Endothelial cell of hepatic sinusoid (primary cell): Measurements from ENCODE around the gene COX6B2.
"Not testable (repeated sequence)": the region's sequence is repeated elsewhere in the genome, so short reads cannot be mapped to it uniquely, and the experiment has no call there.

ENCODE experiments used
- in situ Hi-C: cut with HindIII; loops from 2 replicates; pipeline ENCODE4 v1.10.0; 2017; ENCODE audit warnings: low sequenced_read_pairs

The COX6B2 gene

DNA sequence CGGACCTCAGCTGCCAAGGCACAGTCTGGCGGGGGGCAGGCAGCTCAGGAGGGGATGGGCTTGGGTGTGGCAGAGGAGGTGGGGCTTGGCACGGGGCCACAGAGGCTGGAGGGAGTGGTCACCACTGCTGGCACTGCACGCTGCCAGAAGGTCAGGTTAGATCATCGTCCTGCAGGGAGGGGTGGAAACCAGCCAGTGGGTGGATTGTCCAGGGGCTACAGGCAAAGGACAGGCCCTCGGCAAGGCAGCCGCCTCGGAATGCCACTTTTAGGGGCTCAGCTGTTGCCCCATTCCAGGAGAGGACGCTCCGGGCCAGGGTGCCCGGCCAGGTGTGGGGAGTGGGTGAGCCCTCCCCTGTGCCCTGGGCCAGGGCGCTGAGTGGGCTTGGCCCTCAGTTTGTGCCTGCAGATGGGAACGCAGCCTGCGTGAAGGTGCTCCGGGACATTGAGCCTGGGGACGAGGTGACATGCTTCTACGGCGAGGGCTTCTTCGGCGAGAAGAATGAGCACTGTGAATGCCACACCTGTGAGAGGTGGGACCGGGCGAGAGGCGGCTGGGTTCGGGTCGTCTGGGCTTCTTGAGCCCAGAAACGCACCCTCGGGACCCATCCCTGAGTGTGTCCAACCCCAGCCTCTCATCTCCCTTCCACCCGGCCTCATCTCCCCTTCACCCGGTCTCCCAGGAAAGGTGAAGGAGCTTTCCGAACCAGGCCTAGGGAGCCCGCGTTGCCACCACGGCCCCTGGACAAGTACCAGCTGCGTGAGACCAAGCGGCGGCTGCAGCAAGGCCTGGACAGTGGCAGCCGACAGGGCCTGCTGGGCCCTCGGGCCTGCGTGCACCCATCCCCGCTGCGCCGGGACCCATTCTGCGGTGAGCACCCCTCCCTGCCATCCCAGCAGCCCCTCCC, 8.4 kb downstream of the COX6B2 start:
- in situ Hi-C loops = loop anchor here (5.0 kb wide), 3 partner anchors 46 to 276 kb away; partner anchors contain the start of gene ZNF784

- in situ Hi-C loops = loop anchor here (5.0 kb wide), 3 partner anchors 47 to 277 kb away; partner anchors contain the start of gene ZNF784
Measured at GRCh38 chr19:55345101-55345817, 9.3 kb downstream of the COX6B2 start.

GRCh38 chr19:55344444-55344843, 10.1 kb downstream of the COX6B2 start:
- in situ Hi-C loops = no loop called here

- in situ Hi-C loops = no loop called here
Measured at GRCh38 chr19:55341595-55342531, 12.7 kb downstream of the COX6B2 start.

- in situ Hi-C loops = no loop called here
Measured at GRCh38 chr19:55341171-55341588, 13.3 kb downstream of the COX6B2 start.

DNA sequence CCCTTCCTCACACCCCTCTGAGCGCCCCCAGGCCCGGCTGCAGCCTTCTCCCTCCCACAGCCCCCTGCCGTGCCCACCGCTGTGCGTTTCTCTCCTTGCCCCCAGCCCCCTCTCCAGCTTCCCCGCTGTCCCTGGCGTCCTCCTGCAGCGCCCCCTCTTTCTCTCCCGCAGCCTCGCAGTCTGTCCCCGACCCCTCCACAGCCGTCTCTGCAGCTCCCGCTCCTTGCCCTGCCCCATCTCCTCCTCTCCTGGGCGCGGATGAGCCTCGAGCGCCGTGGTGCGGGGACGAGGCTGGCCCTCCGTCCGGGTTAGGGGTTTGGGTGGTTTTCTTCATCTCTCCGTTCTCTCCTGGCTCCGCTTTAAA, 13.8 kb downstream of the COX6B2 start:
- in situ Hi-C loops = no loop called here

DNA sequence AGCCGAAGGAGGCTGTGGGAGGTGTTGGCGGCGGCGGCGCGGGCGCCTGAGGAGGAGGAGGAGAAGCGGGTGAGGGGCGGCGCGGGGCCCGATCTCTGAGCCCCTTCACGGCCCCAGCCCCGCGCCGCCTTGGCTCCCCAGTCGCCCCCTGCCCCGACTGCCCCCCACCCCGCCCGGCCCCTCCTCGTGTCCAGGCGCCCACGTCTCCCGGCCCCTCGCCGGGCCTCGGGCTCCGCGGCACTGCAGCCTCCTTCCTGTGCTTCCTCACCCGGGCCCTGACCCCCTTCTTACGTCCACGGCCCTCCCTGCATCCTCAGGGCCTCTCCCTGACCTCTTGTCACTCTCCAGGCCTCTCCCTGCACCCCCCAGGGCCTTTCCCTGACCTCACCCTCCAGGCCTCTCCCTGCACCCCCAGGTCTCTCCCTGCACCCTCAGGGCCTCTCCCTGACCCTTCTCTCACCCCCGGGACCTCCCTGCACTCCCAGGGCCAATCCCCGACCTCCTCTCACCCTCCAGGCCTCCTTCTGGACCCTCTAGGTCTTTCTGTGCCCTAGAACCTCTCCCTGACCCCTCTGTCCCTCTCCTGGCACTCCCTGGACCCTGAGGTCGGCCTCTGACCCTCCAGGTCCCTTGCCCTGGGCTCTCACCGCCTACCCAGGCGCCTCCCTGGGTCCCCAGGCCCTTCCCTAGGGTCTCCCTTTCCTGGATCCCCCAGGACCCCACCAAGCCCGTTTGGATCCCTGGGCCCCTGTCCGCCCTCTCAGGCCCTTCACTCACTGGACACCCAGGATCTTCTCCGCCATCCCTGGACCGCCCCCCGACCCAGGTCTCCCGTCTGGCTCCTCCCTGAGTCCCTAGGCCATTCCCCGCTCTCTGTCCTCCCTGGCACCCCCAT, 14.4 kb downstream of the COX6B2 start:
- in situ Hi-C loops = no loop called here

DNA sequence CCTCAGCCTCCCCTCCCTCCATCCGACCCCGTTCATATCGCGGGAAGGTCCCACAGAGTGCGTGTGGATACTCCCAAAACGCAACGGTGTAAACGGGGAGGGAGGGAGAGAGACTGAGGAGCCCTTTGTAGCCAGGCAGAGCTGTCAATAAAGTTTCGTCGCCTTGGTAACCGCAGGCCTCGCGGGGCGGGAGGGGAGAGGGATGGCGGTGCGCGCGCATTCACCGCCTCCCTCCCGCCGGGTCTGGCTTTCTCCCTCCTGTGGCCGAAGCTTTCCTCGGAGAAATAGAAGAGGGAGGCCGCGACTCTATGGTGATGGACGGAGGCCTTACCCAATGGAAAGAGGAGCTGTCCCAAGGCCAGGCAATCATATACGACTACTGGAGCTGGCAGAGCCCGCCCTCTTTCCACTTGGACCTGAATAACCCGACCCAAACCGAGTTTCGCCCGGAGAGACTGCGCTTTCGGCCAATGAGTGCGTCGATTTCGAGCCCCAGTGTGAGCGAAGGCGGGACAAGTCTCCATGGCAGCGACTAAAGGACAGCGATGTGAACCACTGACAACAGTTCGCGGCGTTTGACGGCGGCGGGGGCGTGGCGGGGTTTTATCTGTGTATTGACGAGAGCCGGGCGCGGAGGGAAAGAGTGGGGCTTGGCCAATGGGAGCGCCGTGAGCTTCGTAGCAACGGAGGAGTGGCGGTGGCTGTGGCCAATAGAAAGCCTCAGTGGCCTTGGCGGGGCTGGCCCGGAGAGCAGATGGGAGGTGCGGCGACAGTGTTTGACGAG, 15.2 kb downstream of the COX6B2 start, which contains the start of gene KMT5C:
TSS of gene KMT5C (plus strand) at position 772 of the 784 bp plus-strand sequence. CDS start 2,061 bp downstream, outside the sequence.
- in situ Hi-C loops = no loop called here

DNA sequence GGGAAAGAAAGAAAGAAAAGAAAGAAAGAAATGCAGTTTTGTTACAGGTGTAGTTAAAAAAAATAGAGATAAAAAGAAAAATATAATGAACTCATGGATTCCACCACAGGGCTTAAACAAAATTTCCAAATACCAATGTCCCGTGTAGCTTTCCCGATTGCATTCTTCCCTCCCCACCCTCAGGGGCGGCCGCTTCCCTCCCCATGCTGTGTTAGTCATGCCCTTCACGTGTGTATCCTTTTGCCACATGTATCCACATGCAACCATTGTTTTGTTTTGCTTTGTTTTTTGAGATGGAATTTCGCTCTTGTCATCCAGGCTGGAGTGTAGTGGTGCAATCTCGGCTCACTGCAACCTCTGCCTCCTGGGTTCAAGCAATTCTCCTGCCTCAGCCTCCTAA, 18.4 kb downstream of the COX6B2 start:
- in situ Hi-C loops = no loop called here

DNA sequence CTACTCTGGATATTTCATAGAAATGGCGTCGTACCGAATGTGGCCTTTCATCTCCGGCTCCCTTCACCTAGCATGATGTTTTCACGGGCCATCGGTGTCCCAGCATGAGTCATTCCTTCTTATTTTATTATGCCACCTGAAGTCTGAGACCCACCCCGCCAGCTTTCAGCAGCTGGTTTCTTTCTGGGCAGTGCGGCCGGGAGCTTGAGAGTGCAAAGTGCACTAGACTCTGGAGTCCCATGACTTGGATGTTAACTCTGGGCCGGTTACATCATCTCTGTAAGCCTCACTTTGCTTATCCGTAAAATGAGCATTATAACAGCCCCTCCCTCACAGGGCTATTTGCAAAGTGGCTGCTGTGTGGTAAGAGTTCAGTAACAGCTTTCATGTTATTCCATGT, 20.6 kb downstream of the COX6B2 start:
- in situ Hi-C loops = no loop called here

- in situ Hi-C loops = not testable (repeated sequence)
Measured at GRCh38 chr19:55329791-55330190, 24.7 kb downstream of the COX6B2 start.

DNA sequence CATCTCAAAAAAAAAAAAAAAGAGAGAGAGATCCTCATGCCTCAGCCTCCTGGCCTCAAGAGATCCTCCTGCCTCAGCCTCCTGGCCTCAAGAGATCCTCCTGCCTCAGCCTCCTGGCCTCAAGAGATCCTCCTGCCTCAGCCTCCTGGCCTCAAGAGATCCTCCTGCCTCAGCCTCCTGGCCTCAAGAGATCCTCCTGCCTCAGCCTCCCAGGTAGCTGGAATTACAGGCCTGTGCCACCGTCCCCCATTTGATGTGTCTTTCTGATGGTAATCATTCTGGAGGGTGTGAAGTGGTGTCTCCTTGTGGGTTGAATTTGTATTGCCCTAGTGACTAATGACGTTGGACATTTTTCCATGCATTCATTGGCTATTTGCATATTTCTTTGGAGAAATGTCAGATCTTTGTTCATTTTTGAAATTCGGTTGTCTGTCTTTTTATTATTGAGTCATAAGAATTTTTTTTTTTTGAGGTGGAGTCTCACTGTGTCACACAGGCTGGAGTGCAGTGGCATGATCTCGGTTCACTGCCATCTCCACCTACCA, 25.7 kb downstream of the COX6B2 start:
- in situ Hi-C loops = not testable (repeated sequence)

GRCh38 chr19:55325172-55325571, 29.3 kb downstream of the COX6B2 start, which contains the start of gene TMEM150B:
Gene TMEM150B, minus strand, starts transcription at chr19:55325341. Its CDS starts 4,305 bp downstream, at chr19:55321036.
- in situ Hi-C loops = no loop called here

DNA sequence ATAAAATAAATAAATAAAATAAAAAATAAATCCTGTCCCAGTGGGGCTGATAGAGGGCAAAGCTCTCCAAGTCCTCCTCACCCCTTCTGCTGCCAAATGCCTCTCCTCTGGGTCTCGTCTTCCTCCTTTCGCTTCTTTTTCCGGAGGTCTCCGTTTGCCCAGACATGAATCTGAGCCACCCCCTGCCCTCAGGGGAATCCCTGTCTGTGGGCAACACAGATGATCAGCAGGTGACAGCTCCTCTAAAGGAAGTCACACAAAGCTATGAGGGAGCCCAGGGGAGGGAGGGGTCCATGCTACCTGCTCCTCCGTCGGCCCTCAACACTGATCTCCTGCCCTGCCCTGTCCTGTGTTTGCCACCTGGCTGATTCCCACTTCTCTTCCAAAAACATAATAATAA, 29.9 kb downstream of the COX6B2 start:
- in situ Hi-C loops = no loop called here

DNA sequence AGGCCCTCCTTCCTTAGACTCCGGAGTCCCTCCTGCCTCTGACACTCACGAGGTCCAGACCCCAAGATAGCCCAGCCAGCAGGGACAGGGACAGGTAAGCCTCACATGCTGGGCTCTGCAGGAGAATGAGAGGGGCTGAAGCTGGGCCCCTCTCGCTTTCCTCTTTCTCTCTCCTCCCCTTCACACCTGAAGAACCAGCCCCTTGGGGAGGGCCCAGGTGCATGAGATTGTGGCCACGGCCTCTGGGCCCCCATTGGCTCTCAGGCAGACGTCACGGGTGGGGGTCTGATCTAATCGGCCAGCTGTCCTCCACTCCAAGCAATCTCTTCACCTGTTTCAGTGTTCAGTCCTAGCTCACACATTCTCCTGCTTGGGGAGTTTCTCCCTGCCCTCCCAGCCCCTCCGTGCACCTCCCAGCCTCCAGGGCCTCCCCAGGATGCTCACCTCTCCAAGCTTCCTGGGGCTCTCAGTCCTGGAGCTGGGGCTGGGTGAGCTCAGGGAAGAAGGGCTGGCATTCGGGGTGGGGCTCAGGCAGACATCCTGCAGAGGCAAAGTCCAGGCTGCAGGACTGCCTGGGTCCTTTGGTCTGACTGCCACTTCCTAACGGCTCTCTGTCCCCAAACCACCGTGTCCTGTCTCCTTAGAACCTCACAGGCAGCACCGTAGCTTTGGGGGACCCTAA, 32.2 kb downstream of the COX6B2 start:
- in situ Hi-C loops = no loop called here

DNA sequence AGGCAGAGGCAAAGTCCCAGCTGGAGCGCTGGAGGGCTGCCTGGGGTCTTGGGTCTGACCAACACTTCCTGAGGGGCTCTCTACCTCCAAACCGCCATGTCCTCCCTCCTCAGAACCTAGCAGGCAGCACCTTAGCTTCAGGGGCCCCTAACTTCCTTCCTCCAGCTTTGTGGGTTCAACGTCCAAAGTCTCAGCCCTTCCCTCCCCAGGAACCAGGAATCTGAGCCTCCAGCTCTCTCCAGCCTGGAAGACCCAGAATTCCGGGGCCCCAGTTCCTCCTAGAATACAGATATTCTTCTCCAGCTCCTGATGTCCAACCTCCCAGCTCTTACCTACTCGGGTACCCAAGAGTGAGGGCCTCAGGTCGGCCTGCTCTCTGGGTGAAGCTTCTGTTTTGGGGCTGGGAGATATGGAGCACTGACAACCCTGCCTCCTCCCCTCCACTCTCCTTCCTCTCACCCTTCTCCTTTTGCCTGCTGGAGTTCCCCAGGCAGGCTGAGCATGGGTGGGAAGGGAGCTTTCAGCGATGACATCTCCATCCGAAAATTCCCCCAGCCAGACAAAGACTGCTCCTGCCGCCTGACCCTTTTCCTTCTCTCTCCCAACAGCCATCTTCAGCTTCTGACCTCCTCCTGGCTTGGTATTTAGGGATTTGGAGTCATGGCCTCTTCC, 32.9 kb downstream of the COX6B2 start:
- in situ Hi-C loops = no loop called here

DNA sequence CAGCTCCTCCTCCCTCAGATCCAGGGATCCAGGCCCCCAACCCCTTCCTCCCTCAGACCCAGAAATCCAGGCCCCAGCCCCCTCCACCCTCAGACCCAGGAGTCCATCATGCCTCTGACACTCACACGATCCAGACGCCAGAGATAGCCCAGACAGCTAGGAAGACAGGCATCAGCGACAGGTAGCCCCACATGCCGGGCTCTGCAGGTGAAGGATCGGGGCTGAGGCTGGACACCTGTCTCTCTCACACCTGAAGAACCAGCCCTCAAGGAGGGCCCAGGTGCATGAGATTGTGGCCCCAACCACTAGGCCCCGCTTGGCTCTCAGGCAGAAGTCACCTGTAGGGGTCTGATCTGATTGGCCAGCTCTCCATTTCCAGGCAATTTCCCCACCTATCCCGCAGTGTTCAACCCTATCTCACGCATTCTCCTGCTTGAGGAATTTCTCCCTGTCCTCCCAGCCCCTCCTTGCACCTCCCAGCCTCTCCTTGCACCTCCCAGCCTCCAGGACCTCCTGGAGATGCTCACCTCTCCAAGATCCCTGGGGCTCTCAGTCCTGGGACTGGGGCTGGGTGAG, 33.6 kb downstream of the COX6B2 start:
- in situ Hi-C loops = no loop called here
